Activated T-cell treated with anti-CD3 and anti-CD28 coated beads, Interleukin-2, amount 50 U/mL, for 1 hour (primary cell): Measurements from ENCODE around the gene CSKMT.
A peak's percentile ranks its signal among the peaks of the same experiment; 100 is the strongest.
"Not testable (repeated sequence)": the region's sequence is repeated elsewhere in the genome, so short reads cannot be mapped to it uniquely, and the experiment has no call there.

ENCODE experiments used
- DNase-seq: peaks from one replicate; pipeline ENCODE4 v3.0.0-alpha.2; 2020

Gene CSKMT

GRCh38 chr11:62656796-62657429 lies 8.2 kb upstream of the CSKMT start:
- no peak for DNase-seq

GRCh38 chr11:62664405-62665074 lies 572 bp upstream of the CSKMT start:
- no peak for DNase-seq

GRCh38 chr11:62665599-62666258 lies 617 bp downstream of the CSKMT start:
- peak; percentile 66 for DNase-seq

GRCh38 chr11:62666259-62666926 lies 1.3 kb downstream of the CSKMT start:
- DNase-seq, result no peak

GRCh38 chr11:62667460-62667859 lies 2.3 kb downstream of the CSKMT start:
- no peak for DNase-seq

- DNase-seq, result no peak
Measured at GRCh38 chr11:62669420-62670161, 4.5 kb downstream of the CSKMT start.

- DNase-seq, result no peak
Measured at GRCh38 chr11:62671236-62671607, 6.1 kb downstream of the CSKMT start.

- DNase-seq, result peak; percentile 75
Measured at GRCh38 chr11:62671608-62672389, 6.7 kb downstream of the CSKMT start, which contains the start of the genes LBHD1 and UQCC3. TSS of gene LBHD1 (minus strand) at chr11:62672267. CDS start at chr11:62670031, 2,236 bp downstream. TSS of gene UQCC3 (plus strand) at chr11:62671673. CDS start at chr11:62671746, 73 bp downstream.

GRCh38 chr11:62673196-62673525 lies 8.0 kb downstream of the CSKMT start:
- DNase-seq, result no peak

- not testable (repeated sequence) for DNase-seq
Measured at GRCh38 chr11:62675415-62675814, 10.3 kb downstream of the CSKMT start.

GRCh38 chr11:62676698-62677097 lies 11.6 kb downstream of the CSKMT start:
- DNase-seq, result no peak

- DNase-seq, result no peak
Measured at GRCh38 chr11:62677156-62677555, 12.0 kb downstream of the CSKMT start.

- DNase-seq, result no peak
Measured at GRCh38 chr11:62677714-62678113, 12.6 kb downstream of the CSKMT start.

- no peak for DNase-seq
Measured at GRCh38 chr11:62678433-62678769, 13.3 kb downstream of the CSKMT start.

GRCh38 chr11:62678770-62679696 lies 13.9 kb downstream of the CSKMT start, which contains the start of gene UBXN1:
TSS of gene UBXN1 (minus strand) at chr11:62679073. CDS start at chr11:62678923, 150 bp downstream.
- DNase-seq, result peak; percentile 79

- no peak for DNase-seq
Measured at GRCh38 chr11:62680825-62681240, 15.7 kb downstream of the CSKMT start.

- DNase-seq, result no peak
Measured at GRCh38 chr11:62682518-62682917, 17.4 kb downstream of the CSKMT start.

GRCh38 chr11:62687508-62688396 lies 22.6 kb downstream of the CSKMT start:
- DNase-seq, result no peak

GRCh38 chr11:62688491-62688890 lies 23.4 kb downstream of the CSKMT start:
- no peak for DNase-seq
